ENCODE results near the gene RXFP3. TPM values are rescaled to one million over a fixed set of nuclear protein-coding genes. Genes with fewer than 3 reads are reported as not detected.

Gene RXFP3
- total and polyA plus RNA-seq, 2 of the 8 experiments (the other 6 are each of a cell fraction or from before 2014, with no cell fraction given), result 0.15 TPM; not detected in 1

DNA sequence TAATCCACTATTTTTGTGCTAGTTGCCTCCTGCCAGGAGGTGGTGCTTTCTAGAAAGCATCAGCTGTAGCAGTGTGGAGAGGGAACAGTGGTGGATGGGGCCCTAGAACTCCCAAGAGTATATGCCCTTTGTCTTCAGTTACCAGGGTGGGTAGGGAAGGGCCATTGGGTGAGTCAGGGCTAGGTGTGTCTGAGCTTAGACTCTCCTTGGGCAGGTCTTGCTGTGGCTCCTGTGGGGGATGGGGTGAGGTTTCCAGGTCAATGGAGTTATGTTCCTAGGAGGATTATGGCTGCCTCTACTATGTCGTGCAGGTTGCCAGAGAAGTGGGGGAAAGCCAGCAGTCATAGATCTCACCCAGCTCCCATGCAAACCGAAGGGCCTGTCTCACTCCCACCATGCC, 33.1 kb upstream of the RXFP3 start (continued):
- no peak for TF ChIP-seq SIN3A (conservative IDR thresholded peaks at IDR 0.05 in 1 of 2, IDR thresholded peaks at IDR 0.05 in 1 of 2; ENCODE audit: low read depth in 1 of 2, low read length in 2 of 2)
- TF ChIP-seq EGR1 (IDR thresholded peaks at IDR 0.05; ENCODE audit: borderline replicate concordance, low read depth, low read length), result no peak
- no peak for TF ChIP-seq CEBPB (IDR thresholded peaks at IDR 0.05; ENCODE audit: low read depth, low read length)
- TF ChIP-seq POLR2A (IDR thresholded peaks at IDR 0.05; ENCODE audit: control extremely low read depth in 1 of 2, low read depth in 2 of 2, low read length in 2 of 2), result no peak
- no peak for TF ChIP-seq CBX5 (IDR thresholded peaks at IDR 0.05; ENCODE audit: low read depth, low read length)
- TF ChIP-seq, protein P1, sequence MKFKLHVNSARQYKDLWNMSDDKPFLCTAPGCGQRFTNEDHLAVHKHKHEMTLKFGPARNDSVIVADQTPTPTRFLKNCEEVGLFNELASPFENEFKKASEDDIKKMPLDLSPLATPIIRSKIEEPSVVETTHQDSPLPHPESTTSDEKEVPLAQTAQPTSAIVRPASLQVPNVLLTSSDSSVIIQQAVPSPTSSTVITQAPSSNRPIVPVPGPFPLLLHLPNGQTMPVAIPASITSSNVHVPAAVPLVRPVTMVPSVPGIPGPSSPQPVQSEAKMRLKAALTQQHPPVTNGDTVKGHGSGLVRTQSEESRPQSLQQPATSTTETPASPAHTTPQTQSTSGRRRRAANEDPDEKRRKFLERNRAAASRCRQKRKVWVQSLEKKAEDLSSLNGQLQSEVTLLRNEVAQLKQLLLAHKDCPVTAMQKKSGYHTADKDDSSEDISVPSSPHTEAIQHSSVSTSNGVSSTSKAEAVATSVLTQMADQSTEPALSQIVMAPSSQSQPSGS (IDR thresholded peaks at IDR 0.05; ENCODE audit: low read length), result no peak
- TF ChIP-seq, protein P2, sequence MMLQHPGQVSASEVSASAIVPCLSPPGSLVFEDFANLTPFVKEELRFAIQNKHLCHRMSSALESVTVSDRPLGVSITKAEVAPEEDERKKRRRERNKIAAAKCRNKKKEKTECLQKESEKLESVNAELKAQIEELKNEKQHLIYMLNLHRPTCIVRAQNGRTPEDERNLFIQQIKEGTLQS (IDR thresholded peaks at IDR 0.05; ENCODE audit: insufficient read depth, low read depth, low read length), result no peak
